RWPE1 (cell line): ENCODE results near the gene LCP1.

Source experiments
- CTCF ChIA-PET: fragments of 350-600 bp; sonication (Branson Sonifier 250); formaldehyde crosslinking; extraction: SDS; loops from one replicate; lab custom pipeline; 2021; lab: Yijun Ruan, JAX
- POLR2A ChIA-PET: fragments of 400-600 bp; formaldehyde crosslinking; extraction: SDS; loops from one replicate; lab custom pipeline; 2020; ENCODE audit warnings: antibody characterized with exemption; ENCODE audit not compliant: low non-redundant PET; lab: Yijun Ruan, JAX
- DNase-seq: peaks from one replicate; pipeline ENCODE4 v3.0.0; 2012; ENCODE audit warnings: low spot score
- H3K27ac ChIP-seq: fragments of 450-650 bp; 2 replicates; pipeline ENCODE4 v1.5.1; 2017
- CTCF ChIP-seq: fragments of 450-650 bp; conservative IDR thresholded peaks from 2 replicates; pipeline ENCODE4 v1.5.1; 2017; ENCODE audit warnings: low read depth, mild to moderate bottlenecking

LCP1 gene

GRCh38 chr13:46104868-46105267 lies 77.1 kb downstream of the LCP1 start, which contains the start of gene CPB2:
CPB2 (minus strand) TSS chr13:46105033; CDS start chr13:46105009, 24 bp downstream.
- CTCF ChIA-PET = interaction anchor here (0.7 kb wide), 1 partner anchor 104 kb away, joined by 3 read pairs; no protein-coding TSS in a partner anchor
- DNase-seq = no peak
- no peak for TF ChIP-seq CTCF
- POLR2A ChIA-PET = no interaction called here
- H3K27ac ChIP-seq = no peak within 1 kb of the TSS

- no peak for TF ChIP-seq CTCF
- ChIA-PET CTCF (no interaction called here), POLR2A (no interaction called here)
- DNase-seq = no peak
- no peak overlapping the region for H3K27ac ChIP-seq
Measured at GRCh38 chr13:46103037-46103436, 78.9 kb downstream of the LCP1 start.

- TF ChIP-seq CTCF = no peak
- DNase-seq = no peak
- ChIA-PET POLR2A (no interaction called here), CTCF (no interaction called here)
- no peak overlapping the region for H3K27ac ChIP-seq
Measured at GRCh38 chr13:46102255-46102605, 79.7 kb downstream of the LCP1 start.

GRCh38 chr13:46101484-46102254 lies 80.3 kb downstream of the LCP1 start:
- no peak overlapping the region for H3K27ac ChIP-seq
- ChIA-PET POLR2A (no interaction called here), CTCF (no interaction called here)
- no peak for TF ChIP-seq CTCF
- no peak for DNase-seq

GRCh38 chr13:46101002-46101401 lies 81.0 kb downstream of the LCP1 start:
- H3K27ac ChIP-seq = no peak overlapping the region
- ChIA-PET CTCF (no interaction called here), POLR2A (no interaction called here)
- no peak for TF ChIP-seq CTCF
- no peak for DNase-seq

- ChIA-PET CTCF (no interaction called here), POLR2A (no interaction called here)
- DNase-seq = no peak
- TF ChIP-seq CTCF = no peak
- H3K27ac ChIP-seq = no peak overlapping the region
Measured at GRCh38 chr13:46100191-46100815, 81.7 kb downstream of the LCP1 start.
